Mesenchymal stem cell (in vitro differentiated cells and primary cell): ENCODE measurements around the gene BRSK2.

Experiments
- DNase-seq: peaks from one replicate; pipeline ENCODE4 v3.0.0-alpha.2; 2013
- H2AFZ ChIP-seq: one replicate; pipeline ENCODE4 v1.6.1; 2013; ENCODE audit warnings: low read depth, mild to moderate bottlenecking, control low read depth, inconsistent platforms, low read length, moderate library complexity
- H2AK5ac ChIP-seq: 2 replicates; pipeline ENCODE4 v1.6.1; 2013; ENCODE audit warnings: low read length, moderate library complexity, mild to moderate bottlenecking, inconsistent platforms; ENCODE audit not compliant: severe bottlenecking
- H2BK120ac ChIP-seq: one replicate; pipeline ENCODE4 v1.6.1; 2013; ENCODE audit warnings: low read depth, mild to moderate bottlenecking, inconsistent platforms, low read length, moderate library complexity
- H2BK12ac ChIP-seq, 2 experiments: one replicate each; pipeline ENCODE4 v1.6.1; 2013; ENCODE audit warnings: inconsistent platforms in 2 of 2, low read length in 2 of 2, mild to moderate bottlenecking in 2 of 2, moderate library complexity in 2 of 2, control low read depth in 1 of 2
- H2BK15ac ChIP-seq: one replicate; pipeline ENCODE4 v1.6.1; 2013; ENCODE audit warnings: mild to moderate bottlenecking, low read depth, inconsistent platforms; ENCODE audit not compliant: poor library complexity, severe bottlenecking
- H2BK5ac ChIP-seq: 2 replicates; pipeline ENCODE4 v1.6.1; 2013; ENCODE audit warnings: low read depth, mild to moderate bottlenecking, low read length, control low read depth, inconsistent platforms; ENCODE audit not compliant: poor library complexity, severe bottlenecking
- H3K14ac ChIP-seq, 2 experiments: one replicate each; pipeline ENCODE4 v1.6.1; 2013; ENCODE audit warnings: inconsistent platforms in 2 of 2, low read length in 2 of 2, control low read depth in 1 of 2, mild to moderate bottlenecking in 1 of 2, moderate library complexity in 1 of 2
- H3K18ac ChIP-seq, 2 experiments: one replicate each; pipeline ENCODE4 v1.6.1; 2013; ENCODE audit warnings: inconsistent platforms in 2 of 2, low read length in 2 of 2, control low read depth in 1 of 2, low read depth in 1 of 2, mild to moderate bottlenecking in 1 of 2
- H3K23ac ChIP-seq, 2 experiments: one replicate each; pipeline ENCODE4 v1.6.1; 2013; ENCODE audit warnings: inconsistent platforms in 2 of 2, low read length in 2 of 2, mild to moderate bottlenecking in 2 of 2, moderate library complexity in 2 of 2, control low read depth in 1 of 2
- H3K27ac ChIP-seq: 2 replicates; pipeline ENCODE4 v1.5.1; 2013; ENCODE audit warnings: mild to moderate bottlenecking, moderate library complexity, low read length, control low read depth, inconsistent platforms; ENCODE audit not compliant: poor library complexity, severe bottlenecking
- H3K27me3 ChIP-seq, 2 experiments: 2 replicates each; pipeline versions ENCODE4 v1.6.1 to v1.7.0; 2013; ENCODE audit warnings: low read length in 2 of 2, mild to moderate bottlenecking in 2 of 2, moderate library complexity in 2 of 2, control low read depth in 1 of 2, inconsistent platforms in 1 of 2; ENCODE audit not compliant: control insufficient read depth in 1 of 2, insufficient read depth in 1 of 2
- H3K36me3 ChIP-seq, 2 experiments: 2 replicates each; pipeline versions ENCODE4 v1.6.1 to v1.7.0; 2013; ENCODE audit warnings: low read length in 2 of 2, control low read depth in 1 of 2, inconsistent platforms in 1 of 2, low read depth in 1 of 2, mild to moderate bottlenecking in 1 of 2; ENCODE audit not compliant: insufficient read depth in 2 of 2, control insufficient read depth in 1 of 2
- H3K4ac ChIP-seq, 2 experiments: one replicate each; pipeline ENCODE4 v1.6.1; 2013; ENCODE audit warnings: inconsistent platforms in 2 of 2, low read length in 2 of 2, mild to moderate bottlenecking in 2 of 2, moderate library complexity in 2 of 2, control low read depth in 1 of 2, low read depth in 1 of 2
- H3K4me1 ChIP-seq: 2 replicates; pipeline ENCODE4 v1.6.1; 2013; ENCODE audit warnings: low read depth, low read length, control low read depth; ENCODE audit not compliant: control insufficient read depth, insufficient read depth
- H3K4me2 ChIP-seq: 2 replicates; pipeline ENCODE4 v1.6.1; 2013; ENCODE audit warnings: low read length, mild to moderate bottlenecking, inconsistent platforms; ENCODE audit not compliant: poor library complexity, severe bottlenecking
- H3K4me3 ChIP-seq, 2 experiments: 2 replicates each; pipeline versions ENCODE4 v1.5.1 to v1.7.0; 2013; ENCODE audit warnings: low read length in 2 of 2, mild to moderate bottlenecking in 2 of 2, control low read depth in 1 of 2, low read depth in 1 of 2; ENCODE audit not compliant: insufficient read depth in 1 of 2
- H3K79me1 ChIP-seq: replicated peaks from 2 replicates; pipeline ENCODE4 v1.6.1; 2013; ENCODE audit warnings: mild to moderate bottlenecking, control low read depth, low read length, inconsistent platforms; ENCODE audit not compliant: poor library complexity, severe bottlenecking
- H3K9ac ChIP-seq: 2 replicates; pipeline ENCODE4 v1.7.0; 2013; ENCODE audit warnings: mild to moderate bottlenecking, low read length, moderate library complexity
- H3K9me3 ChIP-seq: 2 replicates; pipeline ENCODE4 v1.7.0; 2013; ENCODE audit warnings: mild to moderate bottlenecking, low read length; ENCODE audit not compliant: control insufficient read depth
- H4K8ac ChIP-seq: one replicate; pipeline ENCODE4 v1.6.1; 2013; ENCODE audit warnings: inconsistent platforms, mild to moderate bottlenecking, low read length, moderate library complexity
- H4K91ac ChIP-seq: one replicate; pipeline ENCODE4 v1.6.1; 2013; ENCODE audit warnings: mild to moderate bottlenecking, low read length, inconsistent platforms
- WGBS: methylation state at CpG from one replicate; pipeline ENCODE4 v1.1.7; 2013; ENCODE audit warnings: mixed read lengths; 5-methylcytosine and 5-hydroxymethylcytosine counted together

Gene BRSK2

GRCh38 chr11:1472180-1473005, 82.7 kb downstream of the BRSK2 start:
- H3K79me1 ChIP-seq = peaks cover 2% of the 10 kb centered on the region
- H3K9me3 ChIP-seq = no peaks in the 10 kb centered on the region
- H3K4me3 ChIP-seq = no peak overlapping the region
- DNase-seq = no peak
- no peak overlapping the region for H4K8ac ChIP-seq
- no peak overlapping the region for H2BK15ac ChIP-seq
- H2BK120ac ChIP-seq = no peak overlapping the region
- H3K4me2 ChIP-seq = no peak overlapping the region
- H3K27ac ChIP-seq = no peak overlapping the region
- no peak overlapping the region for H2AFZ ChIP-seq
- H3K4me1 ChIP-seq = peaks cover 2% of the 10 kb centered on the region
- H3K14ac ChIP-seq = no peak overlapping the region
- no peak overlapping the region for H3K4ac ChIP-seq
- no peak overlapping the region for H3K23ac ChIP-seq
- H3K18ac ChIP-seq = no peak overlapping the region
- no peak overlapping the region for H2BK12ac ChIP-seq
- no peak overlapping the region for H2AK5ac ChIP-seq
- no peak overlapping the region for H2BK5ac ChIP-seq
- H4K91ac ChIP-seq = no peak overlapping the region
- no peaks in the 10 kb centered on the region for H3K27me3 ChIP-seq
- H3K36me3 ChIP-seq = peaks cover 58 to 72% of the 10 kb centered on the region in 2 experiments
- no peak overlapping the region for H3K9ac ChIP-seq
- WGBS = 91% methylated on average over 21 of the region's 21 CpGs

- Histone ChIP-seq H3K9me3 (no peaks in the 10 kb centered on the region), H4K91ac (no peak overlapping the region), H3K27me3 (no peaks in the 10 kb centered on the region), H2BK120ac (no peak overlapping the region), H2AK5ac (no peak overlapping the region), H3K9ac (no peak overlapping the region), H3K4me1 (peaks cover 1% of the 10 kb centered on the region), H3K18ac (no peak overlapping the region), H3K4ac (no peak overlapping the region), H3K27ac (no peak overlapping the region), H2BK5ac (no peak overlapping the region), H3K79me1 (peaks cover 2% of the 10 kb centered on the region), H3K4me2 (no peak overlapping the region), H4K8ac (no peak overlapping the region), H3K4me3 (peak overlapping the region in 1 of 2 experiments; percentile 16), H2BK12ac (no peak overlapping the region), H2BK15ac (no peak overlapping the region), H3K23ac (no peak overlapping the region), H2AFZ (no peak overlapping the region), H3K36me3 (peaks cover 65 to 74% of the 10 kb centered on the region in 2 experiments), H3K14ac (no peak overlapping the region)
- WGBS = 94% methylated on average over 12 of the region's 12 CpGs
- DNase-seq = no peak
Measured at GRCh38 chr11:1473011-1473628, 83.4 kb downstream of the BRSK2 start.

- H2BK120ac ChIP-seq = no peak overlapping the region
- H3K27me3 ChIP-seq = no peaks in the 10 kb centered on the region
- H2BK15ac ChIP-seq = no peak overlapping the region
- H3K9me3 ChIP-seq = no peaks in the 10 kb centered on the region
- H3K27ac ChIP-seq = no peak overlapping the region
- H3K9ac ChIP-seq = no peak overlapping the region
- no peak overlapping the region for H2AFZ ChIP-seq
- H4K8ac ChIP-seq = no peak overlapping the region
- no peak overlapping the region for H2AK5ac ChIP-seq
- peaks cover 72 to 75% of the 10 kb centered on the region in 2 experiments for H3K36me3 ChIP-seq
- H3K4me3 ChIP-seq = no peak overlapping the region
- H3K4ac ChIP-seq = no peak overlapping the region
- H3K4me2 ChIP-seq = no peak overlapping the region
- H3K18ac ChIP-seq = no peak overlapping the region
- H2BK5ac ChIP-seq = no peak overlapping the region
- DNase-seq = no peak
- H3K14ac ChIP-seq = no peak overlapping the region
- no peaks in the 10 kb centered on the region for H3K4me1 ChIP-seq
- H3K79me1 ChIP-seq = peaks cover 2% of the 10 kb centered on the region
- no peak overlapping the region for H3K23ac ChIP-seq
- no peak overlapping the region for H2BK12ac ChIP-seq
- no peak overlapping the region for H4K91ac ChIP-seq
- WGBS = 96% methylated on average over 22 of the region's 22 CpGs
Measured at GRCh38 chr11:1473786-1474185, 84.1 kb downstream of the BRSK2 start.

GRCh38 chr11:1475841-1476240, 86.1 kb downstream of the BRSK2 start:
- Histone ChIP-seq H3K4me2 (no peak overlapping the region), H3K27me3 (no peaks in the 10 kb centered on the region), H2AK5ac (no peak overlapping the region), H3K9ac (no peak overlapping the region), H2BK12ac (no peak overlapping the region), H3K9me3 (no peaks in the 10 kb centered on the region), H3K79me1 (peaks cover 9% of the 10 kb centered on the region), H2BK120ac (no peak overlapping the region), H3K14ac (no peak overlapping the region), H3K4me1 (no peaks in the 10 kb centered on the region), H2BK15ac (no peak overlapping the region), H3K4ac (no peak overlapping the region), H4K8ac (no peak overlapping the region), H4K91ac (no peak overlapping the region), H2AFZ (no peak overlapping the region), H2BK5ac (no peak overlapping the region), H3K4me3 (no peak overlapping the region), H3K27ac (no peak overlapping the region), H3K36me3 (peaks cover 75 to 81% of the 10 kb centered on the region in 2 experiments), H3K23ac (no peak overlapping the region), H3K18ac (no peak overlapping the region)
- WGBS = 91% methylated on average over 11 of the region's 12 CpGs
- DNase-seq = no peak
